IMR-90 (cell line): ENCODE measurements around the gene HSBP1L1. TPM values are rescaled to one million over a fixed set of nuclear protein-coding genes. Genes with fewer than 3 reads are reported as not detected.

Source experiments
- ATAC-seq: fragments of 200-7000 bp; cut with Tn5 transposase; 2 replicates; pipeline ENCODE4 v1.9.1; 2020; ENCODE audit warnings: low read depth, mild to moderate bottlenecking, moderate library complexity
- BruUV-seq: library from RNA; stranded (reverse); fragments of 400-500 nt; replicated peaks from 2 replicates; lab custom pipeline; 2021; lab: Mats Ljungman, UMichigan
- CTCF ChIA-PET: fragments of 300-600 bp; formaldehyde crosslinking; extraction: SDS; loops from one replicate; lab custom pipeline; 2021; ENCODE audit warnings: antibody characterized with exemption; lab: Yijun Ruan, JAX
- POLR2A ChIA-PET: fragments of 300-600 bp; sonication (Branson Sonifier 250); formaldehyde crosslinking; loops from one replicate; lab custom pipeline; 2022; ENCODE audit warnings: antibody characterized with exemption; ENCODE audit not compliant: unreplicated experiment; lab: Charles Lee
- DNase-seq: peaks from one replicate; pipeline ENCODE4 v3.0.0; 2013
- H2AFZ ChIP-seq: replicated peaks from 2 replicates; pipeline ENCODE3; 2013; ENCODE audit warnings: low read length, mild to moderate bottlenecking; ENCODE audit not compliant: poor library complexity
- H2AK5ac ChIP-seq: 2 replicates; pipeline ENCODE4 v1.6.1; 2013; ENCODE audit warnings: low read depth, low read length, inconsistent platforms
- H2AK9ac ChIP-seq: replicated peaks from 2 replicates; pipeline ENCODE3; 2013; ENCODE audit warnings: mild to moderate bottlenecking, low read depth, low read length, moderate library complexity; ENCODE audit not compliant: poor library complexity
- H2BK120ac ChIP-seq: 2 replicates; pipeline ENCODE4 v1.6.1; 2013; ENCODE audit warnings: low read depth, low read length, inconsistent platforms
- H2BK15ac ChIP-seq: 3 replicates; pipeline ENCODE4 v1.6.1; 2013; ENCODE audit warnings: low read depth, low read length, inconsistent platforms
- H2BK20ac ChIP-seq: 2 replicates; pipeline ENCODE4 v1.6.1; 2013; ENCODE audit warnings: low read depth, mild to moderate bottlenecking, inconsistent platforms, low read length, moderate library complexity
- H2BK5ac ChIP-seq: 2 replicates; pipeline ENCODE4 v1.6.1; 2013; ENCODE audit warnings: mild to moderate bottlenecking, low read depth, low read length, inconsistent platforms; ENCODE audit not compliant: poor library complexity, severe bottlenecking
- H3K14ac ChIP-seq: replicated peaks from 2 replicates; pipeline ENCODE4 v1.6.1; 2013; ENCODE audit warnings: low read depth, low read length, inconsistent platforms
- H3K18ac ChIP-seq: 2 replicates; pipeline ENCODE4 v1.6.1; 2013; ENCODE audit warnings: low read depth, low read length, control low read depth
- H3K23ac ChIP-seq: 2 replicates; pipeline ENCODE4 v1.6.1; 2013; ENCODE audit warnings: low read depth, low read length, inconsistent platforms
- H3K27ac ChIP-seq: 2 replicates; pipeline ENCODE4 v1.5.1; 2013; ENCODE audit warnings: mild to moderate bottlenecking, control low read depth, low read length; ENCODE audit not compliant: insufficient read depth
- H3K27me3 ChIP-seq: 2 replicates; pipeline ENCODE4 v1.6.1; 2013; ENCODE audit warnings: low read length; ENCODE audit not compliant: control insufficient read depth, insufficient read depth
- H3K36me3 ChIP-seq: 2 replicates; pipeline ENCODE4 v1.6.1; 2013; ENCODE audit warnings: low read length, mixed read lengths; ENCODE audit not compliant: control insufficient read depth, insufficient read depth
- H3K4ac ChIP-seq: 2 replicates; pipeline ENCODE4 v1.6.1; 2013; ENCODE audit warnings: low read depth, low read length, inconsistent platforms
- H3K4me1 ChIP-seq: 2 replicates; pipeline ENCODE4 v1.6.1; 2013; ENCODE audit warnings: low read length, mixed read lengths; ENCODE audit not compliant: control insufficient read depth, insufficient read depth
- H3K4me2 ChIP-seq: 2 replicates; pipeline ENCODE4 v1.6.1; 2013; ENCODE audit warnings: low read depth, mild to moderate bottlenecking, control low read depth, low read length, moderate library complexity
- H3K4me3 ChIP-seq: 2 replicates; pipeline ENCODE4 v1.5.1; 2013; ENCODE audit warnings: low read depth, mild to moderate bottlenecking, control low read depth, low read length, moderate library complexity; ENCODE audit not compliant: insufficient read depth
- H3K56ac ChIP-seq: 2 replicates; pipeline ENCODE4 v1.6.1; 2013; ENCODE audit warnings: low read length, inconsistent platforms; ENCODE audit not compliant: insufficient read depth; ENCODE audit errors: extremely low read depth
- H3K79me1 ChIP-seq, 2 experiments: 2 replicates each; pipeline ENCODE4 v1.6.1; 2013; ENCODE audit warnings: low read length in 2 of 2, inconsistent platforms in 1 of 2, low read depth in 1 of 2
- H3K9ac ChIP-seq: 2 replicates; pipeline ENCODE4 v1.6.1; 2013; ENCODE audit warnings: low read depth, low read length, control low read depth
- H3K9me1 ChIP-seq: 2 replicates; pipeline ENCODE4 v1.6.1; 2013; ENCODE audit warnings: low read length, inconsistent platforms; ENCODE audit not compliant: insufficient read depth
- H3K9me3 ChIP-seq: 2 replicates; pipeline ENCODE4 v1.6.1; 2013; ENCODE audit warnings: low read length; ENCODE audit not compliant: control insufficient read depth, insufficient read depth
- H4K20me1 ChIP-seq: 2 replicates; pipeline ENCODE4 v1.6.1; 2013; ENCODE audit warnings: low read length, inconsistent platforms; ENCODE audit not compliant: insufficient read depth
- H4K5ac ChIP-seq: 2 replicates; pipeline ENCODE4 v1.6.1; 2013; ENCODE audit warnings: mild to moderate bottlenecking, low read depth, low read length, control low read depth
- H4K8ac ChIP-seq, 2 experiments: 2 replicates each; pipeline ENCODE4 v1.6.1; 2013; ENCODE audit warnings: low read depth in 2 of 2, low read length in 2 of 2, control low read depth in 1 of 2, inconsistent platforms in 1 of 2
- H4K91ac ChIP-seq: 2 replicates; pipeline ENCODE4 v1.6.1; 2013; ENCODE audit warnings: low read depth, low read length, inconsistent platforms; ENCODE audit not compliant: insufficient read depth
- BHLHE40 ChIP-seq: fragments of 150-350 bp; IDR thresholded peaks from 2 replicates; pipeline ENCODE4 v1.6.1; 2016; ENCODE audit warnings: mild to moderate bottlenecking, low read depth, low read length
- CEBPB ChIP-seq: IDR thresholded peaks from 2 replicates; pipeline ENCODE4 v1.6.1; 2012; ENCODE audit warnings: low read depth, low read length, improper control_type of control experiment
- ELK1 ChIP-seq: fragments of 150-350 bp; IDR thresholded peaks from 2 replicates; pipeline ENCODE4 v1.6.1; 2016; ENCODE audit warnings: low read depth, mild to moderate bottlenecking, low read length, moderate library complexity, borderline replicate concordance
- FOS ChIP-seq: fragments of 150-350 bp; IDR thresholded peaks from 2 replicates; pipeline ENCODE4 v1.6.1; 2016; ENCODE audit warnings: low read depth, low read length
- MAFK ChIP-seq: IDR thresholded peaks from 2 replicates; pipeline ENCODE4 v1.6.1; 2012; ENCODE audit warnings: low read depth, low read length, improper control_type of control experiment
- MXI1 ChIP-seq: IDR thresholded peaks from 2 replicates; pipeline ENCODE4 v1.6.1; 2012; ENCODE audit warnings: low read depth, mild to moderate bottlenecking, low read length, moderate library complexity, borderline replicate concordance
- NFE2L2 ChIP-seq: fragments of 150-350 bp; IDR thresholded peaks from 2 replicates; pipeline ENCODE4 v1.6.1; 2016; ENCODE audit warnings: low read depth, mild to moderate bottlenecking, low read length
- RCOR1 ChIP-seq: IDR thresholded peaks from 2 replicates; pipeline ENCODE4 v1.6.1; 2012; ENCODE audit warnings: mild to moderate bottlenecking, low read length, improper control_type of control experiment; ENCODE audit not compliant: insufficient replicate concordance
- RFX5 ChIP-seq: IDR thresholded peaks from 2 replicates; pipeline ENCODE4 v1.8.0; 2012; ENCODE audit warnings: low read depth, mild to moderate bottlenecking, low read length, moderate library complexity
- SMC3 ChIP-seq: fragments of 150-350 bp; IDR thresholded peaks from 2 replicates; pipeline ENCODE4 v1.6.1; 2016; ENCODE audit warnings: low read depth, mild to moderate bottlenecking, antibody characterized with exemption, low read length, moderate library complexity
- WGBS, 2 experiments: methylation state at CpG; one replicate each; pipeline versions ENCODE4 v1.1.5 to v1.1.7; 2013; ENCODE audit warnings: missing lambda C conversion rate in 2 of 2; ENCODE audit not compliant: insufficient read length in 1 of 2; ENCODE audit errors: extremely low coverage in 2 of 2; 5-methylcytosine and 5-hydroxymethylcytosine counted together
- dilution Hi-C: fragments of 300-500 bp; cut with HindIII; formaldehyde crosslinking; loops from one replicate; pipeline ENCODE4 v1.14.3; 2018; ENCODE audit warnings: low sequenced_read_pairs; ENCODE audit not compliant: unreplicated experiment
- in situ Hi-C: fragments of 300-500 bp; cut with MboI; formaldehyde crosslinking; loops from 3 replicates; pipeline ENCODE4 v1.14.3; 2019; ENCODE audit warnings: low sequenced_read_pairs, inconsistent platforms, mixed read lengths
- intact Hi-C: fragments of 100-400 bp; cut with micrococcal nuclease; formaldehyde crosslinking; loops from 2 replicates; pipeline ENCODE4 v1.10.0; 2022
- polyA plus RNA-seq, 3 experiments: library from polyadenylated mRNA; depleted of rRNA; stranded (reverse); fragments of >200 nt; gene quantifications; 2 replicates each; pipeline ENCODE4 v1.2.3, GENCODE V29; 2012; ENCODE audit warnings: low replicate concordance in 1 of 3
- total RNA-seq: library from RNA; depleted of rRNA; stranded (reverse); fragments of >200 nt; gene quantifications from 2 replicates; pipeline ENCODE4 v1.2.3, GENCODE V29; 2012
- TF ChIP-seq, protein P1 (sequence below): fragments of 150-350 bp; IDR thresholded peaks from 2 replicates; pipeline ENCODE4 v1.6.1; 2017; ENCODE audit warnings: mild to moderate bottlenecking, antibody characterized with exemption, low read length, low read depth

The HSBP1L1 gene
- total and polyA plus RNA-seq, 2 of the 4 experiments (the other 2 are of a cell fraction): 8.6 to 18.0 TPM

DNA sequence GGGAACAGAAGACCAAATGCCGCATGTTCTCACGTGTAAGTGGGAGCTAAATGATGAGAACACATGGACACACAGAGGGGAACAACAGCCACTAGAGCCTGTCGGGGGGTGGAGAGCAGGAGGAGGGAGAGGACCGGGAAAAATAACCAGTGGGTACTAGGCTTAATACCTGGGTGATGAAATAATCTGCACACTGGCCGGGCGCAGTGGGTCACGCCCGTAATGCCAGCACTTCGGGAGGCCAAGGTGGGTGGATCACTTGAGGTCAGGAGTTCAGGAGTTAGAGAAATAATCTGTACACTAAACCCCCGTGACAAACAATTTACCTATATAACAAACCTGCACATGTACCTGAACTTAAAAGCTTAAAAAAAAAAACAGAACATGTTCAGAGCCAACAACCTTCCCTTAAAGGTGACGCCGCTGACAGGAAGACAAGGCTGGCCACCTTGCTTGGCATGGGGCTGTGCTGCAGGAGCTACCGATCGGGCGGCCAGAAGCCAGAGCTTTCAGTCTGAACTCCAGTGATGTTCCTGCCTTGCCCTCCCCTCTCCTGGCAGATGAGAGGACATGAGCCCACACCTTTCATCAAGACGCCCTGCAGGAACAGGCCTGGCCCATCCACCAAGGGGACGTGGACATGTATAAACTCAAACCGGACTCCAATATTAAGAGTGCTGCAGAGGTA, 24.2 kb upstream of the HSBP1L1 start:
- 100% methylated on average over 6 of the region's 18 CpGs; no CpG with 5 or more reads in 1 of the 2 experiments for WGBS, 2 experiments
- H3K9ac ChIP-seq: no peak overlapping the region
- no peak overlapping the region for H3K4ac ChIP-seq
- H3K9me3 ChIP-seq: peaks cover 2% of the 10 kb centered on the region; the same call in 1 of the 2 replicates
- no TSS peak for BruUV-seq
- no peak overlapping the region for H3K18ac ChIP-seq
- H2AFZ ChIP-seq: no peak overlapping the region
- intact Hi-C loops (no loop called here), dilution Hi-C loops (no loop called here), in situ Hi-C loops (no loop called here)
- POLR2A ChIA-PET: no interaction called here
- no peak overlapping the region for H3K27ac ChIP-seq
- DNase-seq: no peak
- peaks cover 5% of the 10 kb centered on the region for H3K9me1 ChIP-seq
- H4K91ac ChIP-seq: no peak overlapping the region
- no peak overlapping the region for H2BK5ac ChIP-seq
- no peak overlapping the region for H3K4me2 ChIP-seq
- CTCF ChIA-PET: no interaction called here
- H3K27me3 ChIP-seq: no peaks in the 10 kb centered on the region
- H3K56ac ChIP-seq: no peak overlapping the region
- peaks cover 68% of the 10 kb centered on the region for H4K20me1 ChIP-seq
- peak overlapping the region; percentile 13 for H2AK9ac ChIP-seq
- H3K4me1 ChIP-seq: peaks cover 2% of the 10 kb centered on the region; the same call in 1 of the 2 replicates
- TF ChIP-seq RFX5 (no peak), BHLHE40 (no peak), NFE2L2 (no peak), MXI1 (no peak), SMC3 (no peak), CEBPB (no peak), ELK1 (no peak), FOS (no peak), MAFK (no peak), RCOR1 (no peak)
- TF ChIP-seq, protein P1, sequence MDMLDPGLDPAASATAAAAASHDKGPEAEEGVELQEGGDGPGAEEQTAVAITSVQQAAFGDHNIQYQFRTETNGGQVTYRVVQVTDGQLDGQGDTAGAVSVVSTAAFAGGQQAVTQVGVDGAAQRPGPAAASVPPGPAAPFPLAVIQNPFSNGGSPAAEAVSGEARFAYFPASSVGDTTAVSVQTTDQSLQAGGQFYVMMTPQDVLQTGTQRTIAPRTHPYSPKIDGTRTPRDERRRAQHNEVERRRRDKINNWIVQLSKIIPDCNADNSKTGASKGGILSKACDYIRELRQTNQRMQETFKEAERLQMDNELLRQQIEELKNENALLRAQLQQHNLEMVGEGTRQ: no peak
- peaks cover 23 to 86% of the 10 kb centered on the region in 2 experiments for H3K79me1 ChIP-seq
- no peak overlapping the region for H2BK20ac ChIP-seq
- no peak overlapping the region for H4K5ac ChIP-seq
- ATAC-seq: no peak
- H3K4me3 ChIP-seq: no peak overlapping the region
- no peak overlapping the region for H4K8ac ChIP-seq
- H3K36me3 ChIP-seq: peaks cover 55% of the 10 kb centered on the region
- no peak overlapping the region for H3K14ac ChIP-seq
- H2AK5ac ChIP-seq: no peak overlapping the region
- H2BK15ac ChIP-seq: no peak overlapping the region
- no peak overlapping the region for H2BK120ac ChIP-seq
- H3K23ac ChIP-seq: no peak overlapping the region
